Stimulated activated CD4-positive, alpha-beta T cell treated with anti-CD3 and anti-CD28 coated beads, TNF-alpha, amount 100 ng/mL, for 48 hours (primary cell): ENCODE results near the gene LTBP1.
"Not testable (repeated sequence)": the region's sequence is repeated elsewhere in the genome, so short reads cannot be mapped to it uniquely, and the experiment has no call there.

Source experiments
- DNase-seq, 3 donors: peaks; one replicate each; pipeline ENCODE4 v3.0.0-alpha.2; 2020; ENCODE audit warnings: low read depth in 3 of 3

The LTBP1 gene

DNA sequence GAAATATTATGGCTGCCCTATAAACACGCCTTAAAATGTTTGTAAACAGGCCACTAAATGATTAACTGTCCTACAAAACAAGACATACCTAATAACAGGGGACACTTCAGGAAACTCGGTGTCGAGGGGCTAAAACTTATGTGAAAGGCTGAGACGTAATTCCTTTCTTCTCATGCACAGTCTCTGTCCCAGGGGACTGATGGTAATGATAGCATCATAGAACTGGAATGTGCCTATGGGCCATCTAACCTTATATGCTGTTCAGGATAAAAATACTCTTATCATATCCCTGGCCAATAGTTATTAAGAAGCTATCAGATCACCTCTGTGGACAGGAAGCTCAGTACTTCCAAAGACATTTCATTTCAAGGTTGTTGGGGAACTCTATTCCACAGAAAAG is 277.1 kb downstream of the LTBP1 start:
- no peak for DNase-seq

DNA sequence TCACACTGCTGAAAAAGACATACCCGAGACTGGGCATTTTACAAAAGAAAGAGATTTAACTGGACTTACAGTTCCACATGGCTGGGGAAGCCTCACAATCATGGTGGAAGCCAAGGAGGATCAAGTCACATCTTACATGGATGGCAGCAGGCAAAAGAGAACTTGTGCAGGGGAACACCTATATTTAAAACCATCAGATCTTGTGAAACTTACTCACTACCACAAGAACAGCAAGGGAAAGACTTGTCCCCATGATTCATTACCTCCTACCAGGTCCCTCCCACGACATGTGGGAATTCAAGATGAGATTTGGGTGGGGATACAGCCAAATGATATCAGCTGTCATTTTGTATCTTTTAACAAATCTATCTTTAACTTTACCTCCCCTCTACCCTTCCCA is 278.6 kb downstream of the LTBP1 start:
- no peak for DNase-seq

DNA sequence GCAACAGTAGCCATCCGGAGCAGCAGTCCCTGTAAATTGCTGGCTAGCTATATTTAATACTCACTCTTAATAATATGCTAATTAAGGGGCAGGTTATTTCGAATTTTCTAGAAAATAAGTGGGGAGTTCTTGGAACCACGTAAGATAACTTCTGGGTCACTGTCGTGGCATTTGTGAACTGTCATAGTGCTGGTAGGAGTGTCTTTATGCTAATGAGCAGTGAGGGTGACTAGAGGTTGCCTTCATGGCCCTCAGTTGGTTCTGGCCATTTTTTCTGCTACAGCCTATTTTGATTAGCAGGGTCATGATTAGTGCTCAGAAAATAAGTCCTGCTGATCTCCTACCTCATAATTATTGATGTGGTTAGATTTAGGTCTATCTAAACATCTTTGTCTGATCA is 279.8 kb downstream of the LTBP1 start:
- DNase-seq: no peak

DNA sequence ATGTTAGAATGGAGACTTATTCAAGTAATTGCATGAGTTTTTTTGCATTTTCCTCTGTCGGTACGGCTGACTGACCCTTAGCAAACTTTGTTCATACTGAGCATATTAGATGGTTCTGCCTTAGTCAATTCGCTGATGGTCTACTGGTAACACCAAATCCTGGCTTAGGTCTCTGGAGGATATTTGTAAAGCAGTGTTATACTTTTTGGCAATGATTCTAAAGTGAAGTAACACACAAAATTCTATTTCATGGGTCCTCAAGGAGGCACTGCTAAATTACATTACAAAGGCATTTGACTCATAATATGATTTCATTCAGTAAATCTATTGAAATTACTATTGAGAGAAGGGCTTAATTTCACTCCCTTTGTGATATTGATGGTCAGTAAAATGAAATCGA is 282.9 kb downstream of the LTBP1 start:
- DNase-seq: no peak

DNA sequence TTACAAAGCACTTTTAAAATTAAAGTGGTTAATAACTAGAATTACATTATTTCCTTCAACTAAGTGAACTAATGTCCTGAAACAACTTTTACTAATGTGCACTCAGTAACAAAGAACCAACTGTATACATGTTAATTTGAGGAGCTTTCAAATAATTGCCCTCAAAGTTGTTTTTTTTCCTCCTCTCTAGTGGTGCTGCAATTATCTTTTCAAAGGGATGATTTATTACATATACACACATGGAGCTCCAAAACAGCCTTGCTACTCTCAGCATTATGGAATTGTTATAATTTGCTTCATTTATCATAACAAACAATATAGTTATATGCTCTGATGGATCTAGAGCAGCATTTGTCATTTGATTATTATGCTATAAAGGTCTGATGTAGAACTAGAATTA is 283.4 kb downstream of the LTBP1 start:
- no peak for DNase-seq

DNA sequence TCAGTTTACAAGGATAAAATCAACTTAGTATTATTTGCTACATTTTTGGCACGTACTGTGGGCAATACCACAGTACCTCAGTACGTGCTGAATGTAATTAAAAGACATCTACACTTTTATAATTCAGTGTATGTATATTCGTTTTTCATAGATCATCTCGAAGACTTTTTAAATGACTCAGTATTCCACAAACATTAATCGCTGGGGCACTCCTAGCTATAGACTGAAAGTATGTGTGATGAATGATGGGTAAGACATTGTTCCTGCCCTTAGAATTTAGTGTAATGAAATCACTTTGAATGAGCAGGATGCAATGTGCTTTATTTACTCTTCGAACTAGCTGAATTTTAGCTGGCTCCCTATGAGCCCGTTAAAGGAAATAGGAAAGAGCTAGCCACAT is 284.1 kb downstream of the LTBP1 start:
- DNase-seq: no peak

DNA sequence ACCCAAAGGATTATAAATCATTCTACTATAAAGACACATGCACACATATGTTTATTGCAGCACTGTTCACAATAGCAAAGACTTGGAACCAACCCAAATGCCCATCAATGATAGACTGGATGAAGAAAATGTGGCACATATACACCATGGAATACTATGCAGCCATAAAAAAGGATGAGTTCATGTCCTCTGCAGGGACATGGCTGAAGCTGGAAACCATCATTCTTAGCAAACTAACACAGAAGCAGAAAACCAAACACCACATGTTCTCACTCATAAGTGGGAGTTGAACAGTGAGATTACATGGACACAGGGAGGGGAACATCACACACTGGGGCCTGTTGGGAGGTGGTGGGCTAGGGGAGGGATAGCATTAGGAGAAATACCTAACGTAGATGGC is 288.8 kb downstream of the LTBP1 start:
- not testable (repeated sequence) for DNase-seq

DNA sequence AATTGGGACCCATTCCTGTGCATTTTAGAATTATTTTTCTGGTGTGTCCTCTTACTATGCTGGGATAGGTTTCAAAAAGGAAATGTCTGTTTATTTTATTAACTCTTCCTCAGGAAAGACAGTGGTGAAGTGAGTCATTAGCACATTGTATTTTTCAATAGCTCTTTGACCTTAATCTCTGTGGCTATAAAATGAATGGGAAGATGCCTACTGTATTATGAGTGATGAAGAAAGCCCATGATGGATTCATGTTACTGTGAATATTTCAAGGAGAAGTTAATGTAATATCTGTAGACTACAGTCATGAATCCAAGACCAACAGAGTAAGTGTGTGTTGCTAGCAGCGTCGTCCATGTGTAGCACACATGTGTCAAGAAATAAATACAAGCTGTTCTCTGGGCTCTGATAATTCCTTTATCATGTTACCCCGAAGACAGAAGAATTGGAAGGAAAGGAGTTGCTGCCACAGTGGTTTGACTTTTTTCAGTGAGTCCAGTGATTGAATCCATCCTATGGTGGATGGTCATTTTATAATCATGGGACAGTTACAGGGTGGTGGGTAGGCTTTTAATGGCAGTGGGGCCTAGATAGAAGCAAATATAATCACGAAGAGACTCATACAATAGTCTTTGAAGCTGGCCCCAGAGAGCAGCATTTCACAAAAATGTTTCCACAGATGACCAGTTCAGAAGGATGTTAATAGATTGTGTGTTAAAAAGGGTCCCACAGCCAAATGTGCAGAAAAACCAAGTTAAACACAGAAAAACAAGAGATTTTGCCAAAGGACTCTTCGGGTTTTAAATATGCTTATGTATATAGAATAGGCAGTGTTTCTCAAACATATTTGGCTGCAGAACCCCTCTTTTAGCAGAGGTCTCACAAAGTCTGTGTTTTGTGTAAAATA is 290.0 kb downstream of the LTBP1 start:
- DNase-seq: no peak

DNA sequence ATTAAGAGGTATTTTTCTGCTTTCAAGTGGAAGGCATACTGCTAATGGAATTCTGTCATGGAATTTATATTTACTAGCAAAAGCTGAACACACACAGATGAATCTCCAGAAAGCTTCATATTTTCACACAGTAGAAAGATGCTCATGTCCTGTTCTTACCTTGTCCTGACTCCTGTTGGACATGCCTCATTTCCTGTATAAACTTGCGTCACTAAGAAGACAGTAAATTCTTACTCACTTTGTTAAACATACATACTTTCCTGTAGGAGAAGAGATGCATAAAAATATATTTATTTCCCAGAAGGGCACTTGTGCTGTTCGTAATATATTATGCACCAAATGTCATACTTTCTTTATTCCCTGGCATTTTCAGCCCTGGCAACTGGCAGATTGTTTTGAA is 291.4 kb downstream of the LTBP1 start:
- DNase-seq: no peak

DNA sequence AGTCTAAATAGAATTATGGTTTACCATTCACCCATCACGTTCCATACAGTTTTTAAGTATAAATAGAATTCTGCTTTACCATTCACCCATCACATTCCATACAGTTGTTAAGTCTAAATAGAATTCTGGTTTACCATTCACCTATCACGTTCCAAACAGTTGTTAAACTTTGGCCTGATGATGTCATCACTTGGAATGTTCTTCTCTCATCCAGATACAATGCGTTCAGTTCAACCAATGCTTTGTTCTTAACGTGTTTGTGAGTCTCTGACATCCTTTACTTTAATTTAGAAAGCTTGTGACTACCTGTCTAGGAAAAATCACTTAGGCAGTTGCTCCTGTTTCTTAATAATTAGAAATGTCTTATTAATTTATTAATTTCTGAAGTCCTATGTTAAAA is 293.4 kb downstream of the LTBP1 start:
- no peak for DNase-seq

DNA sequence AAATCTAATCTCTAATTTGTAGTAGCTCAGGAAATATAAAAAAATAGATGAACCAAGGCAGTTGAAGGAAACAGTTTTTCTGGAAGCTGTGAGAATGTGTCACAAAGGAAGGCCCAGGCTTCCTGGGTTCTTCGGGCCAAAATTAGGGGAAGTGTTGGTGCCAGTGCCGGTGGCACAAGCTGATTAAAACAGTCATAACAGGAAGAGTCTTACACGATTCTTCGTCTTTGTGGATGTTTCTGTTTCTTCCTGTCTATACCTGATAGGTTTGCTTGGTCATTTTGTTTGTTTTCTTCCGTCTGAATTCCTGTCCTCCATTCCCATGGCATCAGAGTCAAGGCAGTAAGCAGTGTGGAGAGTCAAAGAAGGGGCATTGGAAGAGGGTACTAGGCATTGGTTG is 294.3 kb downstream of the LTBP1 start:
- no peak for DNase-seq

DNA sequence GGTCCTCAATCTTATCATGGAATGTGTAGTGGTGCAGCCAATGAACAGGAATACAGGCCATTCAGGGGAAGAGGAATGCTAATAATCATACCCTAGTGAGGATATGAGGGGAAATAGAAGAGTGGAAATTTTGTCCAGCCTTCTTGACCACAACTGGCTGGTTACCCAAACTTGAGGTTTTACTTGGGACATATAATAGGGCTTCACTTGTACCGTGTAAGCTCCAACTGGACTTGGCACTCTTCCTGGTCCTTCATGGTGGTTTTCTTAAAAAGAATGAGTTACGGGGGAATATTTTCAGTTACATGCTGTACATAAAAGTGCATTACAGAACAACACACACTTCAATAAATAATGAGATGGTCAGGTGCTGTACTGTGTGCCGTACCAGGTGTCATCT is 294.8 kb downstream of the LTBP1 start:
- DNase-seq: no peak

DNA sequence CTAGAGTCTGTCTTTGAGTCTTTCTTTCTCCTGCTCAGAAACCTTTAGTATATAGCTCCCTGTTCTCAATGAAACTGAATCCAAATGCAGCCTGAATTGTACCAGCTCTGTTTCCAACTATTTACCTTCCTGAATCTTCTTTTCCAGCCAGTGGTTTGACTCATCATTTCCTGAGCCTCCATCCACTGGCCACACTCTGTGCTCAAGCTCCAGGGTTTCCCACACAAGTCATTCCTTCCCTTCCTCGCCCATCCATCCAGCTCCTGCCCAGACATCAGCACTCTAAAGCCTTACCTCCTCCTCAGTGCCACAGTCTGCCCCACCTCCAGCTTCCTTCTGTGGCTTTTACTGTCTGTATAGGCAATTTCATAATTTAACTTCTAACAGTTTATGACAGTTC is 296.1 kb downstream of the LTBP1 start:
- DNase-seq: no peak

DNA sequence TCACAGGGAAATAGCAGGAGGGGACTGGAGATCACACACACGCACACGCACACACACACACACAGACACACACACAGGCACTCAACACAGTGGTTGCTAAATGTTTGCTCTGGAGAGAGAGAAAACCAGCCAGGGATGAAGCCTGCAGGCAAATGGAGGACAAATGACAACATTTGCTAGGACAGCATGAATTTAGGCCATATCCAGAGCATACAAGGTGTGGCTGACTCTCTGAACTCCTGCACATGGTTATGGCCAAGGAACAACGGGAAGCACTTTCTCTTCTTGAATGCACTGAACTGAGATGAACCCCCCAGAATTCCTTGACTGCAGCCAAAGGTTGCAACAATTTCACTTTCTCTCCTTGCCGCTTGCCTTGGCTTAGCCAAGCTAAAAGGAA is 299.7 kb downstream of the LTBP1 start:
- no peak for DNase-seq

DNA sequence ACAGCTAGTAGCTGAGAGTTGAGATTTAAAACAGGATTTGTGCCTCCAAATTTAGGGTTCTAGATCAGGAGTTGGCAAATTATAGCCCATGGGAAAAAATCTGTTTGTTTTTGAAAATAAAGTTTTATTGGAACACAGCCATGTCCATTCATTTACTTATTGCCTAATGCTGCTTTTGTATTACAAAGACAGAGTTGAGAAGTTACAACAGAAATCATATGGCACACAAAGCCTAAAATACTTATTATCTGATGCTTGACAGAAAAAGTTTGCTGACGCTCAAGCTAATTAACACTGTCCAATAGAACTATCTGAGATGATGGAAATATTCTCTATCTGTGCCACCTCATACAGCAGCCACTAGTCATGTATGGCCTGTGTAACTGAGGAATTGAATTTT is 300.6 kb downstream of the LTBP1 start:
- no peak for DNase-seq

DNA sequence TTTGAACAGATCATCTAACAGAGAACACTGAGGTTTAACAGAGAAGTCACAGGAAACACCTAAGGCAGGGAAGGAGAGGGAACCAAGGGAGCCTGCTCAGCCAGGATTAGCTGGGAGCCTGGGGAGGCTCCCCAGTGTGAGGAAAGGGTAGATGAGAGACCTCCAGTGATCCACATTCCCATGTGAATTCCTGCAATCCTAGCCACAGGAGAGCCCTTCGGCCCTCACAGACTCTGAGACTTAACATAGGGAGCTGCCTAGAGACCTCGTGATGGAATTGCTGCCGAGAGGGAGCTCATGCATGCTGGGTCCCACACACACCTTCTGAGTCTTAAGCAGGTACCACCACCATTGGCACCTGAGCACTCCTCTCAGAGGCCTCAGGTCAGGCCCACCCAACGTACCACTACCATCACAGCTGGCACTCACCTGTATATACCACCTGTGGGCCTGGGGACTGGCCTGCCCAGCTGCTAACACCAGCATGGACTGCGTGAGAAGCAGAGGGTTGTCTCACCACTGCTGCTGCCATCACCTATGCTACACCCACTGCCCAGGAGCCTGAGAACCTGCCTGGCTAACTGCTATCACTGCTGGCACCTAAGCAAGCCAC is 303.8 kb downstream of the LTBP1 start:
- no peak for DNase-seq

DNA sequence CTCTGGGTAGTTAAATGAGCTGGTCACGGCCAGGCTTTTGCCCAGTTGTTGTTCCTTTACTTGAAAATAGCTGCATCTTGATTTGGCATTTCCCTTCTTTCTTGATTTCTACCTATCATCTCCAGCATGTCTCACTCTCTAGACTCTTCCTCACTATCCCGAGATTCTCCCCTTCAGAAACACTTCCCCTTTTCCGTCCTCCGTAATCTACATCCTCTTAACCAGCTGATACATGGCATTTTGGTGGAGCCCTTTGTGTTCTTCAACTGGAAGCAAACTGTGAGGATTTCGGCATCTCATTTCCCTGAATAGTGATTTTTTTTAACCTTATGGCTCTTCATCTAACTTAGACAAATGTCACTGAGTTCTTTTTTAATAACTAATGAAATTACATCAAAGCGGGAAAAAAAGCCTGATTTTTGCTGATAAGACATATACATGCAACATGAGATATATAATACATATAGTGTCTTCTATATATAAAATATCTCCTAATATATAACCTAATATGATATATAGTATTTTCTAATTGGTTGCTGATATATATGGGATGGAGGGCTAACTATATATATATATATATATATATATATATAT is 309.5 kb downstream of the LTBP1 start:
- no peak for DNase-seq

DNA sequence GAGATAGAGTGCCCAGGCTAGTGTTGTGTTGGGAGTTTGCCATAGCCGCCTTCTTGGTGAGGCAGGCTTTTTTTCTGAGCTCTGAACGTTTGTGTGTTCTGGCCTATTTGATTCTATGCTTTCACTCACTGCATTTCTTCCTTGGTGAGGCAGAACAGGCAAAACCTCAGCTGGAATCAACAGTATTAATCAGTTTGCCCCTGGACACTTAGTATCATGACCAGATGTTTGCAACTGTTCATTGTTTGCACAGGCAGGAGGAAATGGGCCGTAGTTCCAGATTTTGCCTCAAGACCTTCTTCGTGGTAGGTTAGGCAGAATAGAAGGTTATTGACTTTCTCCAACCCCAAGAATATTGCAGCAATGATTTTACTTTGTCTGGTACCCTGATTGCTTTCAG is 311.6 kb downstream of the LTBP1 start:
- no peak for DNase-seq

DNA sequence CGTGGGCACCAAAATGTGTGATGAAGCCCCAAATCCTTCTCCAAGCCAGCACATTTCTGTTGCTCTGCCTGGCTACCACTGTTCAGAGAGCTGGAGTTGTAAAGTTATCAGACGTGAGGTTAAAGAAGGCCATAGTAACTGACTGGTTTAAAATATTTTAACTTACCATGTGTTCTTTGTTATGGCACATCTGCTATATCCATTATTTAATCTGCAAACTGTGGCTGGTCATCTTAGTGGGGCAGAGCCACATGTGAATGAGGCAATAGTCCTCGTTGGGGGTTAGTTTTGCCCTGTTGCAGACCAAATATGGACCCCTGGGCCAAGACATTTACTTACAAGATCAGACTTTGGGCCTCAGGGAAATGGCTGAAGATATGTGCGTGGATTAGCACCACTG is 315.3 kb downstream of the LTBP1 start:
- no peak for DNase-seq

DNA sequence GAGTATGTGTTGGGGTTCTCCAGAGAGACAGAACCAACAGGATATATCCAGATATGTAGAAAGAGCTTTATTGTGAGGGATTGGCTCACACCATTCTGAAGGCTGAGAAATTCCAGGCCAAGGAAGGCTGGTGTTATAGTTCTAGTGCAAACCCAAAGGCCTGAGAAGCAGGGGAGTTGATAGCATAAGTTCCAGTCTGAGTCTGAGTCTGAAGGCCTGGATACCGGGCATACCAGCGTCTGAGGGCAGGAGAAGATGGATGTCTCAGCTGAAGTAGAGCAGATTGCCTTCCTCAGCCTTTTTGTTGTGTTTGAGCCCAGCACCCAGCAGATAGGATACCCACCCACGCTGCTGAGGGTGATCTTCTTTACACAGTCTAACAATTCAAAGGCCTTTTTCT is 318.0 kb downstream of the LTBP1 start:
- no peak for DNase-seq

DNA sequence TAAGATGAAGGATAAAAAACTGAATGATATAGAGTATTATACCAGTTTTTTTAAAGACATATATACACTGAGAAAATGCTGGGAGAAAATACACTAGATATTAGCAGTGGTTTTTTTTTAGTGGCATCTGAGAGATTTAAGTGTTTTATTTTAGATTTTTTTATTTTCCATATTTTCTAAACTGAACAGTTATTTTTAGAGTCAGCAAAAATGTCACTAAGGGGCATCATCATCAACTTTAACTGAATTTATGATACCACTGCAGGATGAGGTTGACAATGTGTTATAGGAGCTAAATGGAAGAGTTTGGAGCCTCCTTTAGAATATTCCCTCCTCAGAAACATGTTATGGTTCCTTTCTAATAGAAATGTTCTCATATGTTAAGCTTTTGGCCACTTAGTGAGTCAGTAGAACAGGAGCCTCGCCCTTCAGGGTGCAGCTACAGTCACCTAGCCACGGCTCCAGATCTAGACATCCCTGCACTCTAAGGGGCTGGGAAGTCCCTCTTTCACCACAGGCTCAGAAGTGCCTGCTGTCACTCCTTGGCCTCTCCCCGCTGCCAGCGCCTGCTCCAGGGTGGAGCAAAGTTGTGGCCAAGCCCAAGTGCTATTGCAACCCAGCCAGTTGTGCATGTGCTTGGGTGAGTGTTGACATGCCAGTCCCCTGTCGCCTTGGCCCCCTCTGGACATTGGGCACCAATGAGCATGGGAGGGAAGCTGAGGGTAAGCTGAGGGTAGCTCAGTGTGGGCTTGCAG is 319.0 kb downstream of the LTBP1 start:
- no peak for DNase-seq

DNA sequence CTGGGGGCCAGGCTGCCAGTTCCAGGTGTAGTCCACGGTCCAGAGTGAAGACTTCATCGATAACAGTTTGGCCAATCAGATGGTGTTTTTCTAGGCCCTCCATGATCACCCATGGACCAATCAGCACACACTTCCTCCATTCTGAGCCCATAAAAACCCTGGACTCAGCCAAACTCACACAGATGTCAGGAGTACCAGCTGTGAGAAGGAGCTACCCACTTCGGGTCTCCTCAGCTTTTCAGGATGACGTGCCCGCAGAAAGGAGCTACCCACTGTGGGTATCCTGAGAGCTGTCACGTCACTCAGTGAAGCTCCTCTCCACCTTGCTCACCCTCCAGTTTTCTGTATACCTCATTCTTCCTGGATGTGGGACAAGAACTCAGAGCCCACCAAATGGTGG is 319.7 kb downstream of the LTBP1 start:
- DNase-seq: no peak
